GM18951 (cell line): ENCODE results near the gene ST3GAL3.

Experiments
- POLR2A ChIP-seq: IDR thresholded peaks from 4 replicates; pipeline ENCODE4 v1.6.1; 2011; ENCODE audit warnings: mild to moderate bottlenecking; ENCODE audit not compliant: insufficient read length, insufficient read depth; ENCODE audit errors: extremely low read depth
- in situ Hi-C: fragments of 300-500 bp; cut with MboI; formaldehyde crosslinking; loops from one replicate; pipeline ENCODE4 v1.12.0; 2022; ENCODE audit warnings: low sequenced_read_pairs, mixed read lengths, inconsistent platforms; ENCODE audit not compliant: unreplicated experiment

ST3GAL3 gene

DNA sequence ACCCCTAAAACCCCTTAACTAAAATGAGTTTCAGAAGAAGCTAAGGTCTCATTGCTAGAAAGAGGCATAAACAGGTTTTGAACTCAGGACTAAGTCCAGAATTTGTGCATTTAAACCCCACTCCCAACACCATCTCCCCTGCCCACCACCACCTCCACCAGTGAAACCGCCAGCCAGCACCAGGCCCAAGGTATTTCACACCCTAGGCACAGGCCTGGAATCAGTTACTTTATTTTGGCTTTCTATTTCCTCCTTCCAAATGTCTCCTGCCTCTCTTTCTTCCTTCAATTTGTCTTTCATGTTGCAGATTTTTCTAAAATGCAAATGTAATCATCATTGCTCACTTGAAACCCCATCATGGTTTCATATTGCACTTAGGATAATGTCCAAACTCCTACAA, 237.5 kb downstream of the ST3GAL3 start:
- no peak for TF ChIP-seq POLR2A
- in situ Hi-C loops, result no loop called here

GRCh38 chr1:43945674-43946235, 238.4 kb downstream of the ST3GAL3 start:
- TF ChIP-seq POLR2A, result no peak
- in situ Hi-C loops, result no loop called here

DNA sequence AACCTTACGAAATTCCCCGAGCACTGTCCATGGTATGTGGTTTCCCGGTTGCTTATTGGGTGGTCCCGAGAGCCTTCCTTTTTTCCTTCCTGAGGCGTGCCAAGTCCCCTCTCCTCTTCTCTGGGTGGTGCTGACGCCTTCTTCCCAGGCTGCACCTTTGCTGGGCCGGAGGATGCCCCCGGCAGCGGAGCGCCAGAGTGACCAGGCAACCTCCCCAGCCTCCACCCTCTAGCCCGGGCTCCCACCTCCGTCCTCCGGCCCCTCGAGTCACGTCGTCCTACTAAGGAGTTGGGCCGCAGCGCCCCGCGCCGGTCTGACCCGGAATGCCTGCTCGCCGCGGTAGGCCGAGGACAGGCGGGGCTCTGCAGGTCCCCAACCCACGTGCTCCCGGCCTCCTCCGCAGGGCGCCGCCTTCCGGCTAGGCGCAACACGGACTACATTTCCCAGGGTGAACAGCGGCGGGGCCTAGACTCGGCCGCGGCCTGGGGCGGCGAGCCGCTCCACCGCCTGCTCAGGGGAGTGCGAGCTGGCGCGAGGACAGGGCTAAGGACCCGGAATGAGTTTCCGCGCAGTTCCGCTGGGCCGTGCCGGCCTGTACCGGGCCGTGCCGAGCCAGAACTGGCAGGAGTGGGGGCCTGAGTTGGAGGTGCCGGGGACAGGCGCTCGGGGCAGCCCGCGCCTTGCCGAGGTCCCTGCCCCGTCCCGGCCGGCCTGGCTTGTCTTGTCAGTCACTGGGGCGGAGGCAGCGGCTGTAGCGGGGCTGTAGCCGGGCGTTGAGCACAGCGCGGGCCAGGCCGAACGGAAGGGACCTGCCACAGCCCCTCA, 239.1 kb downstream of the ST3GAL3 start, which contains the start of gene IPO13:
IPO13 (plus strand) TSS at position 715 of the 825 bp plus-strand sequence. CDS start 651 bp downstream, outside the sequence.
- in situ Hi-C loops, result no loop called here
- peak; percentile 94 for TF ChIP-seq POLR2A

DNA sequence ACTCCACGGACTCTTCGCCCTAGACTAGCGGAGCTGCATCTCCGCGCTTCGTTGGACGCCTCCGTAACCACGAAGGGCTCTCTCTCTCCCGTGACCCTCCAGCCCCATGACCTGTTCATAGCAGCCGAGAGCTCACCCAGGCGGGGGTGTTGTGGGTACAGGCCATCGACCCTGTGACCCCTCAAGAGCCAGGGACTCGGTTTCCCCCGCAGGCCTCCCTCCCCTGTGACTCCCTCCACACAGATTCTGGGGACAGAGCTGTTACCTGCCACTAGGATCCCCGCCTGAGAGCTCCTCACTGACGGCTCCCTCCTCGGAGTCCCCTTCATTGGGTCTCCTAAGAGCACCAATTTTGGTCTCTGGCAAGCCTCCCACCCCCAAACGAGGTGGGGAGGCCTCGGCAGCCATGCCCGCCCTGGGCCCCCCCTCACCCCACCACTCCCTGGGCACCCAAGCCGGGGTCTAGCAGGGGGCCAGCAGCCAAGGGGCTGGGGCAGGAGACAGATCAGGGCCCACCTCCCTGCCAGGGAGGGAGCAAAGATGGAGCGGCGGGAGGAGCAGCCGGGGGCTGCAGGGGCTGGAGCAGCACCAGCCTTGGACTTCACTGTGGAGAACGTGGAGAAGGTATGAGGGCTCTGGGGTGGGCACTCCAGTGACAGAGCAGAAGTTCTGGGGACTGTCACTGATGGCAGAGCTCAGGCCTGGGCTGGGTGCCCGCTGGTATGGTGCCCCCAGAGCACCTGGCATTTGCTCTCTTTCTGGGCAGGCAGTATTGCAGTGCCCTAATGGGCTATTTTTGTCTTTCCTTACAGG, 239.9 kb downstream of the ST3GAL3 start:
- in situ Hi-C loops, result no loop called here

GRCh38 chr1:43947874-43948437, 240.6 kb downstream of the ST3GAL3 start:
- in situ Hi-C loops, result no loop called here
- no peak for TF ChIP-seq POLR2A

More for the DNA sequence above, 239.9 kb downstream of the ST3GAL3 start:
- TF ChIP-seq POLR2A, result no peak

- in situ Hi-C loops, result no loop called here
- TF ChIP-seq POLR2A, result no peak
Measured at GRCh38 chr1:43949678-43950077, 242.3 kb downstream of the ST3GAL3 start.

GRCh38 chr1:43951021-43951985, 244.0 kb downstream of the ST3GAL3 start:
- in situ Hi-C loops, result no loop called here
- no peak for TF ChIP-seq POLR2A

GRCh38 chr1:43952731-43953346, 245.5 kb downstream of the ST3GAL3 start:
- no peak for TF ChIP-seq POLR2A
- in situ Hi-C loops, result no loop called here

GRCh38 chr1:43953361-43953760, 246.0 kb downstream of the ST3GAL3 start:
- TF ChIP-seq POLR2A, result no peak
- in situ Hi-C loops, result no loop called here

DNA sequence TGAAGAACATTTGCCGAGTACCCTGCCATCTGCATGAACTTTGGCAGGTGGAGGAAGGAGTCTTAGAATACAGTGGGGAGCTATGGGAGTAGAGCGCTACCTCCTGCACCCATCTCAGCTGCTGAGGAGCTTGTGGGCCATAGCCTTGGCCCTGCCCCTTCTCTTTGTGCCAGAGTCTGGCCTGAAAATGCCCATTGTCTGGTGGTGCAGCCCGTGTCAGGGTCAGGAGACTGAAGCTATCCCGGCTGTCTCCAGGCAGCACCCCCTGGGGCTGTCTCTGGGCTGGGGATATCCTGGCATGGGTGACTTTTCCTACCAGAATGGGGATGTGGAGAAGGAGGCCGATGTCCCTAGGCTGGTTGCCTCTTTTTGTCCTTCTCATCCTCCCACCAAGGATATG, 246.7 kb downstream of the ST3GAL3 start:
- no peak for TF ChIP-seq POLR2A
- in situ Hi-C loops, result no loop called here

DNA sequence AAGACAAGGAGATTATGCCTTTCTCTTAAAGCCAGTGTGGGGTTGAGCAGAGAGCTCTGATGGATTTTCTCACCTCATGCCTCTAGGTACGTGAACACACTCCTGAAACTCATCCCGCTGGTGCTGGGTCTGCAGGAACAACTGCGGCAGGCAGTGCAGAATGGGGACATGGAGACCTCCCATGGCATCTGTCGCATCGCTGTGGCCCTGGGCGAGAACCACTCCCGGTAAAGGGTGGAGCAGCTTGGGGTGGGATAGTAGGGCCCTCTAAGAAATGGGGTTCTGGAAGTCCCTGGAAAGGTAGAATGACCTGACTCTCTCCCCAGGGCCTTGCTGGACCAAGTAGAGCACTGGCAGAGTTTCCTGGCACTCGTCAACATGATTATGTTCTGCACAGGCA, 248.9 kb downstream of the ST3GAL3 start:
- TF ChIP-seq POLR2A, result no peak
- in situ Hi-C loops, result no loop called here
